Liver (tissue), 3 donors: ENCODE data around the gene RNF222.
A peak's percentile ranks its signal among the peaks of the same experiment; 100 is the strongest.

Experiments
- CTCF ChIP-seq: fragments of 150-350 bp; IDR thresholded peaks from 2 replicates; pipeline ENCODE4 v1.5.1; 2017; ENCODE audit warnings: improper control_type of control experiment, low read depth, low read length; ENCODE audit not compliant: missing input control
- FOXA1 ChIP-seq: IDR thresholded peaks from 2 replicates; pipeline ENCODE4 v1.6.1; 2016; ENCODE audit warnings: antibody characterized with exemption
- GABPA ChIP-seq, 2 donors: IDR thresholded peaks in 1 of 2; conservative IDR thresholded peaks in 1 of 2; 2 replicates each; pipeline ENCODE4 v1.6.1; 2016; ENCODE audit warnings: antibody characterized with exemption in 2 of 2, mild to moderate bottlenecking in 1 of 2, moderate library complexity in 1 of 2
- HNF4G ChIP-seq: IDR thresholded peaks from 2 replicates; pipeline ENCODE4 v1.6.1; 2016; ENCODE audit warnings: antibody characterized with exemption
- JUND ChIP-seq, 2 donors: IDR thresholded peaks; 2 replicates each; pipeline ENCODE4 v1.6.1; 2016; ENCODE audit warnings: antibody characterized with exemption in 2 of 2
- RAD21 ChIP-seq, 2 donors: IDR thresholded peaks; 2 replicates each; pipeline ENCODE4 v1.6.1; 2016; ENCODE audit warnings: antibody characterized with exemption in 2 of 2, mild to moderate bottlenecking in 2 of 2
- REST ChIP-seq: IDR thresholded peaks from 2 replicates; pipeline ENCODE4 v1.6.1; 2016; ENCODE audit warnings: antibody characterized with exemption, mild to moderate bottlenecking
- RXRA ChIP-seq, 2 donors: IDR thresholded peaks; 2 replicates each; pipeline ENCODE4 v1.6.1; 2017 to 2018; ENCODE audit warnings: antibody characterized with exemption in 2 of 2, mild to moderate bottlenecking in 1 of 2
- SP1 ChIP-seq: IDR thresholded peaks from 2 replicates; pipeline ENCODE4 v1.6.1; 2018; ENCODE audit warnings: antibody characterized with exemption, mild to moderate bottlenecking
- TAF1 ChIP-seq: conservative IDR thresholded peaks from 2 replicates; pipeline ENCODE4 v1.6.1; 2016; ENCODE audit warnings: antibody characterized with exemption, mild to moderate bottlenecking
- YY1 ChIP-seq: IDR thresholded peaks from 2 replicates; pipeline ENCODE4 v1.6.1; 2016; ENCODE audit warnings: antibody characterized with exemption, mild to moderate bottlenecking
- ZBTB33 ChIP-seq: IDR thresholded peaks from 2 replicates; pipeline ENCODE4 v1.6.1; 2016; ENCODE audit warnings: antibody characterized with exemption
- TF ChIP-seq, protein P1 (sequence below): IDR thresholded peaks from 2 replicates; pipeline ENCODE4 v1.6.1; 2016; ENCODE audit warnings: antibody characterized with exemption
- donor health status: healthy.
- donor health status: healthy.

DNA sequence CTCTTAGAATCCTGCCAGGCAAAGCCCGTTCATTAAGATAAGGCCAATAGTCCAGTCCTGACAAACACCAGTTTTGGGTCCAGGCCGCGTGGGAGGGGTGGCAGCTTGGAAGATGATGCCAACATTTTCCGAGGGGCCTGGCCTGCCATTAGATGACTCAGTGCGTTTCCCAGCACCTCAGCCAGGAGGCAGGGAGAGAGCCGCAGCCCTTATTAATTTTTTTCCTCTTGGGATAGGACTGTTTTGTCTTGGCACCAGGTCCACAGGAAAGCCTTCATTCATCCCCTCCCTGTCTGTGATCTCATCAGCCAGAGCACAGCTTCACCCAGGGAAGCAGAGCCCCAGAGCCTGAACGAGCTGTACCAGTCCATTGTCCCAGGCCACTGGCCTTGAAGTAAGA lies 33.3 kb upstream of the RNF222 start:
- no peak for TF ChIP-seq CTCF
- peak; percentile 24 to 27 for TF ChIP-seq RAD21 (IDR thresholded peaks at IDR 0.05)
- TF ChIP-seq GABPA (IDR thresholded peaks at IDR 0.05 in 1 of 2, conservative IDR thresholded peaks at IDR 0.05 in 1 of 2), result no peak
- TF ChIP-seq RXRA (IDR thresholded peaks at IDR 0.05), result peak; percentile 22 to 76
- TF ChIP-seq FOXA1, result no peak
- peak; percentile 61 for TF ChIP-seq REST
- TF ChIP-seq, protein P1, sequence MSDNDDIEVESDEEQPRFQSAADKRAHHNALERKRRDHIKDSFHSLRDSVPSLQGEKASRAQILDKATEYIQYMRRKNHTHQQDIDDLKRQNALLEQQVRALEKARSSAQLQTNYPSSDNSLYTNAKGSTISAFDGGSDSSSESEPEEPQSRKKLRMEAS, result peak; percentile 69
- peak; percentile 25 for TF ChIP-seq ZBTB33
- TF ChIP-seq YY1, result peak; percentile 83
- TF ChIP-seq SP1, result peak; percentile 61
- peak; percentile 55 to 91 for TF ChIP-seq JUND (IDR thresholded peaks at IDR 0.05)
- no peak for TF ChIP-seq TAF1
- peak; percentile 49 for TF ChIP-seq HNF4G
